Neural cell (in vitro differentiated cells): ENCODE results near the gene NAA35. TPM values are rescaled to one million over a fixed set of nuclear protein-coding genes. Genes with fewer than 3 reads are reported as not detected.

Experiments used
- H2AFZ ChIP-seq: fragments of 200-600, 300-800 bp; sonication (generic), shearing (Covaris generic); 2 replicates; pipeline ENCODE4 v1.6.0; 2014; ENCODE audit warnings: low read depth, mild to moderate bottlenecking, antibody characterized with exemption, low read length, moderate library complexity
- H3F3A ChIP-seq: fragments of 200-600 bp; shearing (Covaris generic); 2 replicates; pipeline ENCODE4 v1.6.1; 2016; ENCODE audit warnings: mild to moderate bottlenecking, moderate library complexity, mixed read lengths, antibody characterized with exemption, low read length; ENCODE audit not compliant: insufficient read depth, poor library complexity, severe bottlenecking
- H3K27ac ChIP-seq: fragments of 200-600, 300-800 bp; sonication (generic), shearing (Covaris generic); 2 replicates; pipeline ENCODE4 v1.5.1; 2014; ENCODE audit warnings: mild to moderate bottlenecking, low read length, moderate library complexity
- H3K27me3 ChIP-seq: fragments of 300-800, 200-600 bp; sonication (generic), shearing (Covaris generic); 2 replicates; pipeline ENCODE4 v1.6.0; 2014; ENCODE audit warnings: mild to moderate bottlenecking, low read depth, low read length, moderate library complexity; ENCODE audit not compliant: insufficient read depth
- H3K36me3 ChIP-seq: fragments of 300-800, 200-600 bp; sonication (generic), shearing (Covaris generic); 2 replicates; pipeline ENCODE4 v1.5.1; 2014; ENCODE audit warnings: mild to moderate bottlenecking, antibody characterized with exemption, low read length, moderate library complexity; ENCODE audit not compliant: insufficient read depth
- H3K4me2 ChIP-seq: fragments of 300-800, 200-600 bp; sonication (generic), shearing (Covaris generic); 2 replicates; pipeline ENCODE4 v1.6.0; 2014; ENCODE audit warnings: mild to moderate bottlenecking, low read length
- H3K4me3 ChIP-seq: fragments of 300-800, 200-600 bp; sonication (generic), shearing (Covaris generic); 2 replicates; pipeline ENCODE4 v1.5.1; 2014; ENCODE audit warnings: mild to moderate bottlenecking, low read length, moderate library complexity
- H3K79me2 ChIP-seq: fragments of 200-600 bp; shearing (Covaris generic); replicated peaks from 2 replicates; pipeline ENCODE4 v1.6.0; 2014; ENCODE audit warnings: mild to moderate bottlenecking, low read length, moderate library complexity; ENCODE audit not compliant: insufficient read depth
- H3K9ac ChIP-seq: fragments of 300-800, 200-600 bp; sonication (generic), shearing (Covaris generic); 2 replicates; pipeline ENCODE4 v1.6.1; 2016; ENCODE audit warnings: mild to moderate bottlenecking, low read length, mixed read lengths
- H3K9me2 ChIP-seq: fragments of 200-600 bp; shearing (Covaris generic); 2 replicates; pipeline ENCODE4 v1.6.1; 2016; ENCODE audit warnings: mild to moderate bottlenecking, low read length, mixed read lengths; ENCODE audit not compliant: insufficient read depth
- H3K9me3 ChIP-seq: fragments of 200-600, 300-800 bp; sonication (generic), shearing (Covaris generic); 2 replicates; pipeline ENCODE4 v1.6.1; 2016; ENCODE audit warnings: mild to moderate bottlenecking, mixed run types, low read length, moderate library complexity, mixed read lengths
- H4K20me1 ChIP-seq: fragments of 200-600 bp; shearing (Covaris generic); 2 replicates; pipeline ENCODE4 v1.6.1; 2016; ENCODE audit warnings: mild to moderate bottlenecking, mixed run types; ENCODE audit not compliant: insufficient read depth
- CTCF ChIP-seq: fragments of 450-650 bp; IDR thresholded peaks from 2 replicates; pipeline ENCODE4 v1.5.1; 2014; ENCODE audit warnings: antibody characterized with exemption, mild to moderate bottlenecking, moderate library complexity; ENCODE audit not compliant: poor library complexity, severe bottlenecking
- EP300 ChIP-seq: fragments of 450-650 bp; conservative IDR thresholded peaks from 2 replicates; pipeline ENCODE4 v1.6.1; 2014; ENCODE audit warnings: antibody characterized with exemption, mild to moderate bottlenecking, moderate library complexity; ENCODE audit not compliant: poor library complexity, severe bottlenecking
- EZH2 ChIP-seq: fragments of 200-600, 300-800 bp; shearing (Covaris generic), sonication (generic); IDR thresholded peaks from 2 replicates; pipeline ENCODE4 v1.6.1; 2014; ENCODE audit warnings: antibody characterized with exemption, low read length, borderline replicate concordance, mild to moderate bottlenecking; ENCODE audit not compliant: insufficient read depth, poor library complexity, severe bottlenecking
- MXI1 ChIP-seq: fragments of 450-650 bp; conservative IDR thresholded peaks from 2 replicates; pipeline ENCODE4 v1.6.1; 2014; ENCODE audit warnings: antibody characterized with exemption, mild to moderate bottlenecking; ENCODE audit not compliant: poor library complexity, severe bottlenecking
- POLR2AphosphoS5 ChIP-seq: IDR thresholded peaks from 2 replicates; pipeline ENCODE4 v1.6.1; 2012
- RAD21 ChIP-seq: fragments of 450-650 bp; conservative IDR thresholded peaks from 2 replicates; pipeline ENCODE4 v1.6.1; 2014; ENCODE audit warnings: antibody characterized with exemption, mild to moderate bottlenecking, moderate library complexity
- REST ChIP-seq: IDR thresholded peaks from 2 replicates; pipeline ENCODE4 v1.6.1; 2012; ENCODE audit warnings: borderline replicate concordance
- SMC3 ChIP-seq: fragments of 450-650 bp; conservative IDR thresholded peaks from 2 replicates; pipeline ENCODE4 v1.6.1; 2014; ENCODE audit warnings: antibody characterized with exemption, mild to moderate bottlenecking, moderate library complexity; ENCODE audit not compliant: poor library complexity
- TAF1 ChIP-seq: IDR thresholded peaks from 2 replicates; pipeline ENCODE4 v1.6.1; 2012; ENCODE audit warnings: low read depth
- polyA plus RNA-seq: library from polyadenylated mRNA; depleted of rRNA; stranded (reverse); fragments of >200 nt; gene quantifications from 2 replicates; pipeline ENCODE4 v1.2.3, GENCODE V29; 2014

The NAA35 gene
- polyA plus RNA-seq, 1 donor from 2014 or later: 26.0 TPM

- no peaks in the 10 kb centered on the region for H3K9me3 ChIP-seq
- H3F3A ChIP-seq: no peaks in the 10 kb centered on the region
- no peaks in the 10 kb centered on the region for H3K79me2 ChIP-seq
- no peaks in the 10 kb centered on the region for H4K20me1 ChIP-seq
- no peak overlapping the region for H3K4me3 ChIP-seq
- H3K4me2 ChIP-seq: no peak overlapping the region
- no peak overlapping the region for H2AFZ ChIP-seq
- H3K27ac ChIP-seq: no peak overlapping the region
- H3K27me3 ChIP-seq: no peaks in the 10 kb centered on the region
- peaks cover 3% of the 10 kb centered on the region for H3K36me3 ChIP-seq
- no peaks in the 10 kb centered on the region for H3K9me2 ChIP-seq
- no peak for TF ChIP-seq TAF1
- TF ChIP-seq POLR2AphosphoS5: no peak
- TF ChIP-seq MXI1: no peak
- TF ChIP-seq SMC3: no peak
- TF ChIP-seq REST: no peak
- no peak for TF ChIP-seq EP300
- no peak overlapping the region for H3K9ac ChIP-seq
These were observed 43.5 kb downstream of the NAA35 start for GRCh38 chr9:85984457-85984856.

- TF ChIP-seq POLR2AphosphoS5: no peak
- TF ChIP-seq REST: no peak
- no peak for TF ChIP-seq EP300
- no peak for TF ChIP-seq MXI1
- TF ChIP-seq CTCF: no peak
- TF ChIP-seq TAF1: no peak
- TF ChIP-seq SMC3: no peak
- no peak for TF ChIP-seq RAD21
- no peak for TF ChIP-seq EZH2
- Histone ChIP-seq H3F3A (no peaks in the 10 kb centered on the region), H3K9me2 (no peaks in the 10 kb centered on the region), H2AFZ (no peak overlapping the region), H3K9ac (no peak overlapping the region), H3K79me2 (no peaks in the 10 kb centered on the region), H3K27me3 (no peaks in the 10 kb centered on the region), H3K36me3 (no peaks in the 10 kb centered on the region), H4K20me1 (no peaks in the 10 kb centered on the region), H3K4me3 (no peak overlapping the region), H3K4me2 (no peak overlapping the region), H3K27ac (no peak overlapping the region), H3K9me3 (no peaks in the 10 kb centered on the region)
These were observed 46.3 kb downstream of the NAA35 start for GRCh38 chr9:85987236-85987635.
